B cell (primary cell): ENCODE data around the gene RNF26.

Source experiments
- EZH2 ChIP-seq: IDR thresholded peaks from 2 replicates; pipeline ENCODE4 v1.6.1; 2012; ENCODE audit warnings: borderline replicate concordance, low read depth, mild to moderate bottlenecking, moderate library complexity, low read length; ENCODE audit not compliant: insufficient read depth, poor library complexity, severe bottlenecking
- TF ChIP-seq, protein P1 (sequence below): fragments of 200-600 bp; IDR thresholded peaks from one replicate; pipeline ENCODE4 v1.8.0; 2022; ENCODE audit warnings: antibody characterized with exemption, mild to moderate bottlenecking

DNA sequence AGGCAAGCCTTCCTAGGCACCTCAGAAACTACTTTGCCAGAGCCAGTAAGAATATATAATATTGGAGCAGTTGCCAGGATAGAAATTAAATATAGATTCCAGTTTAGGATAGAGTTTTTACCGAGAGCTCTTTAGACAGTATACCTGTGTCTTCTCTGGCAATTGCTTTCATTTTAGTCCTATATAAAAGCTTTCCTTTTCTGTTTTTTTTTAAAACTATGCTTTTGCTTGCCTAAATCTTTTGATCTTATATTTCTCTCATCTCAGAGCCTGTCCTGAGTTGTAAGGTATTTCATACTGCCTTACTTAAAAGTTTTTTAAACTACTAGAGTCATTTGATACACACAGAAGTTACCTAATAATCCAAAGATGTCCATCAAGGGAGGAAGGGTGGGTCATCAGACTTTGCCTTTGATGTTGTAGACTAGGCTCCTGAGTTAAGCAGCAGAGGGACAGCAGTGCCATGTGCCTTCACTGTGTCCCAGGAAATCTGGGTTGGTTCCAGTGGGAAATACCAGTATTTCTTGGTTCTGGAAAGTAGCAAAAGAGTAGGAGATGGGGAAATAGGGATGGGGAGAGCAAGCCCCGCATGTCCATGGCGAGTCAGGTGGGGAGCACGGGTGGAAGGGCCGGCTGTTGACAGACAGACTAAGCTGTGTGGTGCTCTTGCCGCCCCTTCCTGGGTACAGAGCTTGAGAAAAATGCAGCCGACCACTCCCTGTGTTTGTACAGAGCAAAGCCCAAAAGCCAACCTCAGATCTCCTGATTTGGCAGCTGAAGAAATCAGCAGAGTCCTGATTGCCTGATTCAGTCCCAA is 28.6 kb upstream of the RNF26 start:
- no peak for TF ChIP-seq EZH2
- TF ChIP-seq, protein P1, sequence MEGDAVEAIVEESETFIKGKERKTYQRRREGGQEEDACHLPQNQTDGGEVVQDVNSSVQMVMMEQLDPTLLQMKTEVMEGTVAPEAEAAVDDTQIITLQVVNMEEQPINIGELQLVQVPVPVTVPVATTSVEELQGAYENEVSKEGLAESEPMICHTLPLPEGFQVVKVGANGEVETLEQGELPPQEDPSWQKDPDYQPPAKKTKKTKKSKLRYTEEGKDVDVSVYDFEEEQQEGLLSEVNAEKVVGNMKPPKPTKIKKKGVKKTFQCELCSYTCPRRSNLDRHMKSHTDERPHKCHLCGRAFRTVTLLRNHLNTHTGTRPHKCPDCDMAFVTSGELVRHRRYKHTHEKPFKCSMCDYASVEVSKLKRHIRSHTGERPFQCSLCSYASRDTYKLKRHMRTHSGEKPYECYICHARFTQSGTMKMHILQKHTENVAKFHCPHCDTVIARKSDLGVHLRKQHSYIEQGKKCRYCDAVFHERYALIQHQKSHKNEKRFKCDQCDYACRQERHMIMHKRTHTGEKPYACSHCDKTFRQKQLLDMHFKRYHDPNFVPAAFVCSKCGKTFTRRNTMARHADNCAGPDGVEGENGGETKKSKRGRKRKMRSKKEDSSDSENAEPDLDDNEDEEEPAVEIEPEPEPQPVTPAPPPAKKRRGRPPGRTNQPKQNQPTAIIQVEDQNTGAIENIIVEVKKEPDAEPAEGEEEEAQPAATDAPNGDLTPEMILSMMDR = no peak
